Measurements from ENCODE around the gene TCF7L1.
"Not testable (repeated sequence)": the region's sequence is repeated elsewhere in the genome, so short reads cannot be mapped to it uniquely, and the experiment has no call there.

TCF7L1 gene

DNA sequence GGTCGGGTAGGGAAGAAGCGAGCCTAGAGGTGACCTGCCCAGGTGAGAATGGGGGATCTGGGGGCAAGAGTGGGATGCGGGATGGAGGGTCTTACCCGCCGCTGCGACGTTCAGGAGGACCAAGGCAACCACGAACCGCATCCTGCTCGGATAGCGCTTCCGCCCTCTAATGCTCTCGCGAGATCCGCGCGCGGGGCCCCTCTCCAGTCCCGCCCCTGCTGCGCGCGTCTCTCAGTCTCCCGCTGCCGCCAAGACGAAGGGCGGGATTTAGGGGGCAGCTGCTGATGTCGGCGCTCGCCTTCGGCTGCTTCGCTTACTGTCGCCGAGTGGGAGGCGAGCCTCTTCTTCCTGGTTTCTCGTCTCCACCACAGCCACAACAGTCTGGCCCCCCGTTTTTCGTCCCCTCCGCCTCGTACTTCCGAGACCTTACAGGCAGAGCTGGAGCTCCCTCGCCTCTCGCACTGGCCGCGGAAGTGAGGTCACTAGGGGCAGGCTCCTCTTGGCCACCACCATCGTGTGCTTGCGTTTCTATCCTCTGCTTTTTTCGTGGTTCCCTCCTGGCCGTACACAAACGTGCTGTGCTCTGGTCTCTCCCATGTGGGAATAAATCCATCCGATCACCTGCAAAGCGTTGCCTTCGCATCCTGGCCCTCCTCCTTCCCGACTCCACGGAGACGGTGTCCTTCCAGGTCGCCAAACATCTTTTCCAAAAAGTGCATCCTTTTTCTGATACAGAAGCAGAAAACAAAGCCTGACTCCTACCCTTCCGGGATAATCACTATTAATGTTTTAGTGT lies 194.8 kb downstream of the TCF7L1 start, which contains the start of gene TGOLN2:
Gene TGOLN2, minus strand, starts transcription at position 168 of the 796 bp plus-strand sequence. Its CDS starts 27 bp downstream, at position 141.
- Mint-ChIP-seq H3K9me3 (no peaks in the 10 kb centered on the region), H3K4me1 (peaks cover 42% of the 10 kb centered on the region), H3K27ac (peak within 1 kb of the TSS; percentile 99 to 100), H3K4me3 (peak within 1 kb of the TSS; percentile 95 to 97), H3K27me3 (no peaks in the 10 kb centered on the region)
- DNase-seq, result peak; percentile 92 to 95
- ATAC-seq, result peak; percentile 94

DNA sequence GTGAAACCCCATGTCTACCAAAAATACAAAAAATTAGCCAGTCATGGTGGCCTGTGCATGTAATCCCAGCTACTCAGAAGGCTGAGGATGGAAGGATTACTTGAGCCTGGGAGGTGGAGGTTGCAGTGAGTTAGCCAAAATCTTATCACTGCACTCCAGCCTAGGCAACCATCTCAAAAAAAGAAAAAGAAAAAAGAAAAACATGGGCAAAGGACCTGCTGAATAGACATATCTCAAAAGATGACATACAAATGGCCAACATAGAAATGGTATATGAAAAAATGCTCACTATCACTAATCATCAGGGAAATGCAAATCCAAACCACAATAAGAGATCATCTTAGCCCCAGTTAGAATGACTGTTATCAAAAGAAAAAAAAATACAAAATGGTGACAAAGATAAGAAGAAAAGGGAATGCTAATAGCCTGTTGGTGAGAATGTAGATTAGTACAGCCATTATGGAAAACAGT lies 196.0 kb downstream of the TCF7L1 start:
- ATAC-seq, result no peak
- Mint-ChIP-seq H3K27me3 (no peaks in the 10 kb centered on the region), H3K27ac (no peak overlapping the region), H3K4me1 (peaks cover 30% of the 10 kb centered on the region), H3K4me3 (peak overlapping the region; percentile 44 to 97), H3K9me3 (no peaks in the 10 kb centered on the region)
- no peak for DNase-seq

DNA sequence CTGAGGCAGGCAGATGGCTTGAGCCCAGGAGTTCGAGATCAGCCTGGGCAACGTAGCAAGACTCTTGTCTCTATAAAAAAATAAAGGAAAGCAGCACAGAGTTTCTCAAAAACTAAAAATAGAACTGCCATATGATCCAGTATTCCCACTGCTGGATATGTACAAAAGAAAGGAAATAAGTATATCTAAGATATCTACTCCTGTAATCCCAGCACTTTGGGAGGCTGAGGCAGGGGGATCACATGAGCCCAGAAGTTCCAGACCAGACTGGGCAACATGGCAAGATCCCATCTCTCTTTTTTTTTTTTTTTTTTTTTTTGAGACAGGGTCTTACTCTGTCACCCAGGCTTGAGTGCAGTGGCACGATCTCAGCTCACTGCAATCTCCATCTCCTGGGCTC lies 196.5 kb downstream of the TCF7L1 start:
- not testable (repeated sequence) for DNase-seq, H3K27me3 Mint-ChIP-seq, H3K9me3 Mint-ChIP-seq, ATAC-seq, H3K27ac Mint-ChIP-seq, H3K4me3 Mint-ChIP-seq
- peaks cover 25% of the 10 kb centered on the region for H3K4me1 Mint-ChIP-seq

DNA sequence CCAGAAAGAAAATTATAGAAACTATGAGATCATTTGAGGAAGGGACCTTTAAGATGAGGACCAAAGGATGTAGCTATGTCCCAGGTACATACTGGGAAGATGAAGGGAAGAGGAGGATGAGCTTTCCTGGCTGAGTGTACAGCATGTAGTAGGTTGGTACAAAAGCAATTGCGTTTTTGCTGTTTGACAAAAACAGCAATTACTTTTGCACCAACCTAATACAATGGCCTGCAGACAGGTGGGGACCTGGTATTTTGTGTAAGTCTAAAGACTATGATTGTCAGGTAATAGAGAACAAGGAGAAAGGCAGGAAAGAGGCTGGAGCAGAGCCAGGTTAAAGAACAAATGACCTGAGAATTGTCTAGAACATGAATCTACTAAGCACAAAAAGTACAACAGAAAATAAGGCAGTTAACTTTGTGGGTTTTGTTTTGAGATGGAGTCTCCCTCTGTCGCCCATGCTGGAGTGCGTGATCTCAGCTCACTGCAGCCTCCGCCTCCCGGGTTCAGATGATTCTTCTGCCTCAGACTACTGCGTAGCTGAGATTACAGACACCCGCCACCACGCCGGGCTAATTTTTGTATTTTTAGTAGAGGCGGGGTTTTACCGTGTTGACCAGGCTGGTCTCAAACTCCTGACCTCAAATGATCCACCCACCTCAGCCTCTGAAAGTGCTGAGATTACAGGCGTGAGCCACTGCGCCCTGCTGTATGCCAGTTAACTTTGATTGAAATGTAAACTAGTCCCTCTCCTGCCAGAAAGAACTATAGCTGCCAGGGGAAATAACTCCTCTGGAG lies 197.8 kb downstream of the TCF7L1 start:
- ATAC-seq (no peak), DNase-seq (no peak)
- H3K27ac Mint-ChIP-seq, result no peak overlapping the region
- H3K27me3 Mint-ChIP-seq, result no peaks in the 10 kb centered on the region
- no peak overlapping the region for H3K4me3 Mint-ChIP-seq
- H3K9me3 Mint-ChIP-seq, result no peaks in the 10 kb centered on the region
- H3K4me1 Mint-ChIP-seq, result peaks cover 16% of the 10 kb centered on the region

DNA sequence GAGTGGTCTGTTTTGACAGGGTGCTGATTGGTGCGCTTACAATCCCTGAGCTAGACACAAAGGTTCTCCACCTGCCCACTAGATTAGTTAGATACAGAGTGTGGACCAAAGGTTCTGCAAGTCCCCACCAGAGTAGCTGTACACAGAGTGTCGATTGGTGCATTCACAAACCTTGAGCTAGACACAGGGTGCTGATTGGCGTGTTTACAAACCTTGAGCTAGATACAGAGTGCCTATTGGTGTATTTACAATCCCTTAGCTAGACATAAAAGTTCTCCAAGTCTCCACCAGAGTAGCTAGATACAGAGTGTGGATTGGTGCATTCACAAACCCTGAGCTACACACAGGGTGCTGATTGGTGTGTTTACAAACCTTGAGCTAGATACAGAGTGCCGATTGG lies 200.7 kb downstream of the TCF7L1 start:
- not testable (repeated sequence) for H3K27ac Mint-ChIP-seq, H3K9me3 Mint-ChIP-seq, ATAC-seq, DNase-seq, H3K4me3 Mint-ChIP-seq, H3K27me3 Mint-ChIP-seq
- H3K4me1 Mint-ChIP-seq, result peaks cover 13% of the 10 kb centered on the region

DNA sequence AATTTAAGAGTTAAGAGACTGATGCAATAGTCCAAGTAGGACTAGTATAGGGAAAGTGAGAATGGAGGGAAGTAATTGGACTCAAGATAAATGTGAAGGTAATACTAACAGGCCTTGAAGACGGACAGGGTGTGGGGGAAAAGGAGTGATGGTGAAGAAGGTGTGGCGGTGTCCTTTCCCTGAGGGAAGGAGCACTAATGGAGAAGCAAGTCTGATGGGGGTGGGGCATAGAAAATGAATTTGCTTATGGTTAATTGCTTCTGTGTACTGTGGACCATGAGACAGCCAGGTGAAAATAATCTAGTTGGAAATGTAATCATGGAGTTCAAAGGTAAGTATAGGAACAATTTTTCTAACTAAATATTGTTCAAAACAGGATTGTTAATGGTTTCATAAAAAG lies 201.7 kb downstream of the TCF7L1 start:
- Mint-ChIP-seq H3K27me3 (peaks cover 8% of the 10 kb centered on the region), H3K4me1 (peaks cover 6% of the 10 kb centered on the region), H3K9me3 (no peaks in the 10 kb centered on the region), H3K27ac (no peak overlapping the region), H3K4me3 (no peak overlapping the region)
- DNase-seq, result no peak
- no peak for ATAC-seq

DNA sequence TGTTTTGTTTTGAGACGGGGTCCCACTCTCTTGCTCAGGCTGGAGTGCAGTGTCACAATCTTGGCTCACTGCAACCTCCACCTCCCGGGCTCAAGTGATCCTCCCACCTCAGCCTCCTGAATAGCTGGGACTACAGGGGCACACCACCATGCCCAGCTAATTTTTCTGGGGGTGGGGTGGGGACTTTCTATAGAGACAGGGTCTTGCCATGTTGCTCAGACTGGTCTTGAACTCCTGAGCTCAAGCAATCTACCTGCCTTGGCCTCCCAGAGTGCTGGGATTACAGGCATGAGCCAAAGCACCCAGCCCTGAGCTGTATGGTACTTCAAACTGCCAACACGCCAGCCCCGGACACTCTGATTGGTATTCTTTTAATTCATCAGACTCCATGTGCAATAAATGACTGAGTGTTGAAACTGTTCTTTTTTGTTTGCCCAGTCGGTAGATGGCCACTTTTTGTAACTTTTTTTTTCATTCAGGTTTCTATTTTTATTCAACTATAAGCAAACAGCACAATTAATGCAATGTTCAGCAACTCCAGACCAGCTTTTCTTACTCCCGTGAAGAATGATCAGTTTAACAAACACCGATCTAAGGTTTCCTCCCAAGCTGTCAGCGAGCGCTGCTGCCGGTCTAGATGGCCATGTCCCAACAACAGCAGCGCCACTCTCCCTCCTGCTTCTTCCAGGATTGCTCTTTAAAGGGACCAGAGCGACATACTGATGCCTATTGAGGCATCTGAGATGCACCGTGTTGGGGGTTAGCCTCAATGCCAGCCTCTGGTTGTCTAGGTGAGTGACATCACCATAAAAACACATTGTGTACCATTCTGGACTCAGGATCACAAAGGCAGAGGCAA lies 207.1 kb downstream of the TCF7L1 start:
- Mint-ChIP-seq H3K27ac (no peak overlapping the region), H3K9me3 (no peaks in the 10 kb centered on the region), H3K4me3 (no peak overlapping the region), H3K27me3 (peaks cover 16% of the 10 kb centered on the region), H3K4me1 (no peaks in the 10 kb centered on the region)
- DNase-seq (no peak), ATAC-seq (no peak)

DNA sequence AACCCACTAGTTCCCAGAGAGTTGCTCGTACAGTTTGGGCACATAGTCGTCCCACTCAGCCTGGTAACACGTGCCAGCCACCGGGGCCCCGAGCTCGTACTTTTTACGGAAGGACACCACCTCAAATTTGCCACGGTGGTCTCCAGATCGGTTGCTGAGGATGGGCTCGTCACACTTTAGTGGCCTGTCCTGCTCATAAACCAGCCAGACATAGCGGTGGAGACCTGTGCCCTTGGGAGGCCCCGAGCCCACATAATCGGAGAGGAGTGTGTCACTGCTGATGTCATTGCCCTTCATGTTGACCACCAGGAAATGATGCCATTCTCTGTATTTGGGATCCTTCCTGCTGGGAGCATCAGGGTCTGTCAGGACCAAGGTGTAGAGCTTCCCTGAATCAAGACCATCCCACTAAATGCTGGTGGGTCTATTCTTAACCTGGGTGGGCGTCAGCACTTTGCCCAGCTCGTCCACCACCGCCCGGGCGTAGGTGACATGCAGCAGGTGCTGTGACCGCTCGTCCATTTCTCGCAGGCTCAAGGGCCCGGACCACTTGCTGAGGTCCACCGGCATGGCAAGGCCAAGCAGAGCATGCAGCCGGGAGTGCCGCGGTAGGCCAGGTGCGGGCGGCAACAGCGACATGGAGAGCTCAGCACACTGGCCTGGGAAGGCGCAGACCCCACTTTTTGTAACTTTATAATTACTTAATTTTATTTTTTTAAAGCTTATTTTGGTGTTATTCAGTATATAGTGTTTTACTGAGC lies 208.3 kb downstream of the TCF7L1 start:
- no peak for DNase-seq
- no peaks in the 10 kb centered on the region for H3K9me3 Mint-ChIP-seq
- H3K27me3 Mint-ChIP-seq, result peaks cover 16% of the 10 kb centered on the region
- no peak overlapping the region for H3K4me3 Mint-ChIP-seq
- no peaks in the 10 kb centered on the region for H3K4me1 Mint-ChIP-seq
- no peak for ATAC-seq
- no peak overlapping the region for H3K27ac Mint-ChIP-seq

DNA sequence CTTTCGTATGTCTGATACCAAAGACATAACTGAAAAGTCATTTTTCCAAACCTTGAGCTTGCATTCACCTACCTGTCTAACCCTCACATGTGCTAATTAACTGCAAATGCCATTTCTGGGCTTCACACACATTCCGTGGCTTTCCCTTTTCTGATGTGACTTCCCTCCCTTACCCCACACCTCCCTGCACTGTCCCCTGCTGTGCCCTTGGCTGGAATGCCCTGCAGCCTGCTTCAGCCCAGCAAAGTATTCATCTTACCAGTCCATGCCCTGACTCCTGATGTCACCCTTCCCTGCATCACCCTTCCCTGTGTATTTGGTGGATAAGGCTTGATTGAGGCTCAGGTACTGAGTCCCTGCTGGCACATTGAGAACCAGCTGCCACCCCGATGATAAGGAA lies 209.0 kb downstream of the TCF7L1 start:
- Mint-ChIP-seq H3K27me3 (peaks cover 16% of the 10 kb centered on the region), H3K4me1 (no peaks in the 10 kb centered on the region), H3K4me3 (no peak overlapping the region), H3K9me3 (no peaks in the 10 kb centered on the region), H3K27ac (no peak overlapping the region)
- ATAC-seq (no peak), DNase-seq (no peak)

DNA sequence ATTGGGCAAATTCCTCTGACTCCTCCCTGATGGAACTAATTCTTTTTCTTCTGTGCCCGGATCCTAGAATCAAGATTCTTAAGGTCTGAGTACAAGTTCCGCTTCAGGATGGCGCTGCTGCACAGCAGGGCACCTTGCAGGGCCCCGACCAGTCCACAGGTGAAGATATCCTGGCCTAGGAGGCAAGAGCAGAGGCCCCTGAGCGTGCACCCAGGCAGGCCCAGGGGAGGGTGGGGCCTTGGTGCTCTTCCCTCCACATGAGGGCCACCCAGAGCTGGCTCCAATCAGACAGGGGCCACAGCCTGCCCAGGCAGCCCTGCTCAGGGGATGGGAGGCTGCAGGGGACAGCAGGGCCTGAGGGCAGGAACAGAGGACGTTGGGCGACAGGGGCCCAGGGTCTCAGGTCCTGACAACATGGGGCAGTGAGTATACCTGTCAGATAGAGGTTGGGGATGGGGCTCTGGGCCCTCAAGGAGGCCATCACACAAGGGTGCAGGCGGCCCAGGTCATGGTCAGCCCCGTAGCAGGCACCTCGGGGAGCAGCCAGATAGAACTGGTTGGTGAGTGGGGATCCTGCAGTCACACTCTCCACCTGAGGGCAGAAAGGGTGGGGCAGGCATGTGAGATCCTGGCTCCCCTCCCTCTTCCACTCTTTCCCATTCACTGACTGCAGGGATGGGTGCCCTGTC lies 210.2 kb downstream of the TCF7L1 start:
- ATAC-seq, result peak; percentile 46
- H3K4me1 Mint-ChIP-seq, H3K9me3 Mint-ChIP-seq, DNase-seq, H3K4me3 Mint-ChIP-seq, H3K27ac Mint-ChIP-seq: not testable (repeated sequence)
- peaks cover 16% of the 10 kb centered on the region for H3K27me3 Mint-ChIP-seq

DNA sequence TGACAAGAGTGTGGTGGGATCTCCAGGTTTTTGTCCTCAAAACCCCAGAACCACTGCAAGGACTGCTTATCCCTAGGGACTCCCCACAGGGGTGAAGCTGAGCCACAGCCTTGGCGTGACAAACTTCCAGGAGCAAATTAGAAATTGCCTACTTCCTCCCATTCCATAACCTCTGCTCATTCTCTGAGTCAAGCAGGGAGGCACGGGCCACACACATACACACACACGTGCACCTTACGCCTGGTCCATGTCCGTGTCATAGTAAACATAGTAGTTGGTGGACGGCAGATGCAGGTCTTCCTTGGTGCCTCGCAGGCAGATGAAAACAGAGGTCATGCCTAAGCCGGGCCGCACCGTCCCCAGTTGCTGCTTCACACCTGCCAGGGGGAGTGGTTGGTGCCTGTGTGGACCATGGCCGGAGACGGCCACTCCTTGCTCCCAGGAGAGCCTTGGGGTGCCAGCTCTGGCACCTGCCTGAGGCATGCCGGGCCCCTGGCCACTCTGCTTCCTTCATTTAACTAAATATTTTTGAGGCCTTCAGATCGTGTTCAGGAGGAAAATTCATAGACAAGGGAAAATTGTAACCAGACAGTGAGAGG lies 211.3 kb downstream of the TCF7L1 start:
- peaks cover 13% of the 10 kb centered on the region for H3K27me3 Mint-ChIP-seq
- no peak for ATAC-seq
- no peak overlapping the region for H3K4me3 Mint-ChIP-seq
- H3K9me3 Mint-ChIP-seq, result no peaks in the 10 kb centered on the region
- H3K27ac Mint-ChIP-seq, result peak overlapping the region in 1 of 2 donors; percentile 5
- no peaks in the 10 kb centered on the region for H3K4me1 Mint-ChIP-seq
- no peak for DNase-seq

DNA sequence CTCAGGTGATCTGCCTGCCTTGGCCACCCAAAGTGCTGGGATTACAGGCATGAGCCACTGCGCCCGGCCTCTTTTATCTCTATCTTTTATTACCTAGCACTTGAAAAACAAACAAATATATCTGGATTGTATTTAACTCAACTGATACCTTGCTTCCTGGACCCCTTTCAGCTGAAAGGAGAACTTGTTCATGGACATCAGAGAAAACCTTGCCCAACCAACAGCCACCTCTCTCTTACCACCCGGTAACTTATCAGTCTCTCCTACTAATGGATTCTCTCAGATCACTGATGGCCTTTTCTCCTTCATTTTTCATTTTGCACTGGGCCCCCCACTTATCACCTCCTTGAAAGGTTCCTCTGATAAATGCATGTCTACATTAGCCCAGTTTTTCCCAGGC lies 214.4 kb downstream of the TCF7L1 start:
- H3K4me3 Mint-ChIP-seq, result no peak overlapping the region
- ATAC-seq, result no peak
- no peaks in the 10 kb centered on the region for H3K9me3 Mint-ChIP-seq
- no peak for DNase-seq
- no peaks in the 10 kb centered on the region for H3K27me3 Mint-ChIP-seq
- peak overlapping the region in 1 of 2 donors; percentile 29 for H3K27ac Mint-ChIP-seq
- peaks cover 10% of the 10 kb centered on the region for H3K4me1 Mint-ChIP-seq

DNA sequence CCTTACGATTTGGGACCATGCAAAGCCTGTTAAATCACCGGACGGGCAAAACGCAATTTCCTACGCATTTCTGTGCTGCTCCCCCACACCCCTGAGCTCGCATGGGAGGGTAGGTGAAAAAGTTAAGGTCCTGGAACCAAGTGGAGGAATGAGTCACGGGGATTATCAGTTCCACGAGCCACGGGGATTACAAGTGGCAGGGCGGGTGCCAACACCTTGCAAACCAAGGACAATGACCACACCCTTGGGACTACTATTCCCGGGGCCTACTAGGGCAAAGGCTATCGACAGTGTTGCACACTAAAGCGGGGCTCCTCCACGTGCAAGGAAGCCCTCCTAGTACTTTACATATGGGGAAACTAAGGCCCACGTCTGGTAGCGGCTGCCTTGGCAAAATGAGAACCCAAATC lies 220.7 kb downstream of the TCF7L1 start:
- peak overlapping the region; percentile 96 to 99 for H3K4me3 Mint-ChIP-seq
- H3K27ac Mint-ChIP-seq, result peak overlapping the region; percentile 99
- H3K27me3 Mint-ChIP-seq, result no peaks in the 10 kb centered on the region
- ATAC-seq (peak; percentile 6), DNase-seq (peak in 1 of 2 donors; percentile 25)
- H3K9me3 Mint-ChIP-seq, result no peaks in the 10 kb centered on the region
- H3K4me1 Mint-ChIP-seq, result peaks cover 45% of the 10 kb centered on the region
